T1000 (cell line): ENCODE data around the gene TM7SF3.

Experiments used
- DNase-seq: peaks from one replicate; lab custom pipeline; 2025; ENCODE audit warnings: mixed read lengths; lab: John Stamatoyannopoulos, UW

The TM7SF3 gene

DNA sequence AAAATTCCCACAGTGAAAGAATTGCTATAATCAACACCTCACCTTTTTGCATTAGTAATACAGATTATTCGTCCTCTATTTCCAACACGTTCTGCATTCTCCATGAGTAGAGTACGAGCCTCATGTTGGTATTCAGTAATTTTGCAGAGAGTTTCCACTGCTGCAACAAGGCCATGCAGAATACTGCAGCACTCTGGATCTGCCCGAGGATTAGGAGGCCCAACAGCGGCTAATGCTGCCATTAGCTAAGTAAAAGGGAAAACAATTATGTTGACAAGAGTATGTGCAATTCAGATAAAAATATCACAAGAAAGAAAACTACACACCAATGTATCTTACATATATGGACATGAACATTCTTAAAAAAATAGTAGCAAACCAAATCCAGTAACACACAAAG is 85.5 kb downstream of the TM7SF3 start:
- DNase-seq: no peak
